Mucosa of gallbladder (tissue), 1 donor: ENCODE measurements around the gene MBD2. TPM values are rescaled to one million over a fixed set of nuclear protein-coding genes. Genes with fewer than 3 reads are reported as not detected.
"Not testable (repeated sequence)": the region's sequence is repeated elsewhere in the genome, so short reads cannot be mapped to it uniquely, and the experiment has no call there.

Experiments
- DNase-seq: peaks from one replicate; pipeline ENCODE4 v3.0.0-alpha.2; 2020; ENCODE audit warnings: low spot score
- total RNA-seq: library from RNA; stranded (reverse); gene quantifications from one replicate; pipeline ENCODE4 v1.2.1, GENCODE V29; 2021
- donor health status: DM: no; HTN: no; CAD: no.

Gene MBD2
- total RNA-seq, 1 donor from 2014 or later: 71.6 TPM

DNA sequence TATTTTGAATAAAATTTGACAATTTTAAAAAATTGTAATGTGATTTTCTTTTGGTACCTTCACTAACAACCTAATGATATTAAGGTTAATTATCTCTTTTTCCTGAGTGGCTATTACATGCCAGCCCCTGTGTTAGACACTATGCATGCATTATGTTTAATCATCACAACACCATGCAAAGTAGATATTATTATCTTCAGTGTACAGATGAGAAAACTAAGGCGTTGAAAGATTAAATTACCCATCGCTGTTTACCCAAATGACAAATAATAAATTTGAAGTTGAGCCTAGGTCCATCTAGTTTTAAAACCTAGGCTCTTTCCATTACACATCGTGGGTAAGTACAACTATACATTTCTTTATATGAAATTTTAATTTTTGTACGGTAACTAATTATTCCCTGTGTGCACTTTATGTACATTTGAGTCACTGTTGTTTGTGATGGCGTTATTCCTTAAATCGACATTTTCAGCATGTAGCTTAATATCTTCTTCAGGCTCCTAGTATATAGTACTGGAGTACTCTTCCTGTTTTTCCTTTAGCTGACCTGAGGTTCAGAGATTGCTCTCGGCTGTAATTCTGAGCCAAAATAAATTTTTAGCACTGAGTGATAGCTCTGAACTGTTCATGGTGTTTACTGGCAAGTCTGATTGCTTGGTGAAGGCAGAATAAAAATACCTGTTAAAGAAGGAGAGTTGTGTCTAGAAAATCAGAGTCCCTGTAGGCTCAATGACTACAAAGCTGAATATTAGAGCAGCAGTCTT, 13.9 kb upstream of the MBD2 start:
- no peak for DNase-seq

DNA sequence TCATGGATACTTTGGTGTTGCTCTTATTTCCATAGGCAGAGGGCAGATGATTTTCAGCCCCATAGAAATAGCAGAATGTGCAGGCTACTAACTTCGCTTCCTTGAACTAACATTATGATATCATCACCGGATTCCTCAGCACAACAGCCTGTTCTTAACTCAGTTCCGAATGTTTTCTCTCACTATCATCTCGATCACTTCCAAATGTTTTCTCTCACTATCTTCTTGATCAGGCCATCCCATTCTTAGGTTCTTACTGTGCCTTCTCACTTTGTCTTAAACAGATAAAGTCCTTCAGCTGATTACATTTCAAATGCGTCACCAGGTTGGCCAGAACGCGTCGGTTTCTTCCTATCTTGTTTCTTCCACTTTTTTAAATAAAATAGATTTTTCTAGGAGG, 11.4 kb upstream of the MBD2 start:
- DNase-seq: no peak

DNA sequence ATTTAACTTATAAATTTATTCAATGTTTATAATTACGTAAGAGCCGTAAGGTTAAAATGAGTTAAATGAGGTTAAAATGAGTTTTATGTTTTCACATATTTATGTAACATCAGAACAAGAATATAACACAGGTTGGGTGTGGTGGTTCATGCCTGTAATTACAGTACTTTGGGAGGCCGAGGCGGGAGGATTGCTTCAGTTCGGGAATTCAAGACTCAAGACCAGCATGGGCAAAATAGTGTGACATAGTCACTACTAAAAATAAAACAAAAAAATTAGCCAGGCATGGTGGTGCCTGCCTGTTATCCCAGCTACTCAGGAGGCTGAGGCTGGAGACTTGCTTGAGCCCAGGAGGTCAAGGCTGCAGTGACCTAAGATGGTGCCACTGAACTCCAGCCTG, 9.3 kb upstream of the MBD2 start:
- DNase-seq: no peak

GRCh38 chr18:54233228-54233625, 8.8 kb upstream of the MBD2 start:
- no peak for DNase-seq

DNA sequence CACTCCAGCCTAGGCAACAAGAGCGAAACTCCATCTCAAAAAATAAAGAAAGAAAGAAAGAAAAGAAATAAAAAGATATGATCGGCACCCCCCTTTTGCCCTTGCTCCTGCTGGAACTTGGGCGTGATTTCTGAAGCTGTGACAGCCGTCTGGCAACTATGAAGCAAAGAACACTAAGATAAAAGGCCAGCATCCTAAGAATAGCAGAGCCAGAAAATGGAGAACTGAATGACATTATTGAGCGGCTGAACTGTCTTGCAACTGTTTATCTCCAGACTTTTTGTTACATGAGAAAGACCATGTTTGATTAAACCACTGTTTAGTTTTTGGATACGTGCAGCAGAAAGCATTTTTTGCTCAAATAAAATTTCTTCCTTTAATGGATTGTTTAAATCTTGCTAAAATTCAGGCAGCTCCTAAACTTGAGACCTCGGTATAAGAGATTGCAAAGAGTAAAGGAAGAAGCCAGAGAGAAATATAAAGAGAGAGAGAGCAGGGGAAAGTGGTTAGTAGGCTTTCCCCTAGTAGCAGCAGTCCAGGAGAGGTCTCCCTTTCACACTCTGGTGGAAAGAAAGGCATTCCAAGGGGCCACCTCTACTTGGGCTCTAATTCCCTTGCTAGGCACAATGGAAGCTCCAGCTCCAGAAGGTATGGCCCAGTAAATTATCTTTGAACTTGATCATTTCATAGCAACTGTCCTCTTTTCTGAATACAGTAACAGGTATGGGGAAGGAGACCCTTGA, 8.2 kb upstream of the MBD2 start:
- DNase-seq: no peak

DNA sequence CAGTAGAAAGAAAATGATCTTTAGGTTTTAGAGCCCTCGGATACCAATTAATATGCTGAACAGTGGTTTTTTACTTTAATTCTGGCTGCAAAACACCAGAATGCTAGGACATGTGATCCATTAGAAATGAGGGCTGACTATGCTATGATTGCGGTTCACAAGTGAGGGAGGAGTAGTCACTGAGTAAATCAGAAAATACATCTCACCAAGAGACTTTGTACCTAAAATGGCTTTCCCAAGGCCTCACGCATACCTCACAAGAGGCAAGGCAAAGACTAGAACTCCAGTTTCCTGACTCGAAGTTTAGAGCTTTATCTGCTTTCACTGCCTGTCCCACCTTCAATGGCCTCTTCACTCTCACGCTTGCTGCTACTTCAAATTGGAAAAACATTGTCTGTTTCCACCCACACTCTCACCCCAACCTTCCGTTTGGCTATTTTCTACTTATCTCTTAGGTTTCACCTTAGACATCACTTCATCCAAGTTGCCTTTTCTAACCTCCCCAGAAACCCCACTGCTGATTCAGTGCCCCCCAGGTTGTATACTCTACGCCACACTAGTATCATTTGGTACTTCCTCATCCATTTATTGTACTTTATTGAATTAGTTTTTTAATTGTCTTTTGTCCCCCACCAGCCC, 5.1 kb upstream of the MBD2 start:
- DNase-seq: no peak

- DNase-seq: no peak
These were observed 3.9 kb upstream of the MBD2 start for GRCh38 chr18:54228364-54228763.

DNA sequence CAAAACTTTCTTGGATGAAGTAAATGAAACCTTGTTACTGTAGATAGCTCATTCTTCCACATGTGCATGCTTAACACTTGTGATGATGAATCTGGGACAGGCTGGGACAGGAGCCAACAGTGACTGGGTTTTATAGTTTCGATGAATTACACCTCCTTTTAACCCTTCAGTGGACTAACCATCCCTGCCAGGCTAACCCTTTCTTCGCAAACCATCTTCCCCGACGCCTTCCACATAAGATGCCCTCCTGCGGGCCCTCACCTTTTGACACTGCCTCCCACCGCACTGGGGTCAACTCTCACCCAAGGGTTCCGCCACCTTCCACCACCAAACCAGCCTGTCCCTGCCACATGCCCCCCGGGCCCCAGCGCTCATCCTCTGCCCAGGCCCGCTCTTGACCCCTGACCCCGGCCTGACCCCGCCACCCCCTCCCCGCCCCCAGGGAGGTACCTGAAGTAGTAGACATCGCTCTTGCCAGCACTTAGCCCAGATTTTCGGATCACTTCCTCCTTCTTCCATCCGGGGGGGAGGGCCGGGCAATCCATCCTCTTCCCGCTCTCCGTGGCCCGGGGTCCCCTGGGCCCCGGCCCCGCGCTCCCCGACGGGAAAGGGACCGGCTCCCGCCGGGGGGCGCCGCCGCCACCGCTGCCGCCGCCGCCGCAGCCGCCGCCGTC, 764 bp downstream of the MBD2 start:
- peak; percentile 69 for DNase-seq

DNA sequence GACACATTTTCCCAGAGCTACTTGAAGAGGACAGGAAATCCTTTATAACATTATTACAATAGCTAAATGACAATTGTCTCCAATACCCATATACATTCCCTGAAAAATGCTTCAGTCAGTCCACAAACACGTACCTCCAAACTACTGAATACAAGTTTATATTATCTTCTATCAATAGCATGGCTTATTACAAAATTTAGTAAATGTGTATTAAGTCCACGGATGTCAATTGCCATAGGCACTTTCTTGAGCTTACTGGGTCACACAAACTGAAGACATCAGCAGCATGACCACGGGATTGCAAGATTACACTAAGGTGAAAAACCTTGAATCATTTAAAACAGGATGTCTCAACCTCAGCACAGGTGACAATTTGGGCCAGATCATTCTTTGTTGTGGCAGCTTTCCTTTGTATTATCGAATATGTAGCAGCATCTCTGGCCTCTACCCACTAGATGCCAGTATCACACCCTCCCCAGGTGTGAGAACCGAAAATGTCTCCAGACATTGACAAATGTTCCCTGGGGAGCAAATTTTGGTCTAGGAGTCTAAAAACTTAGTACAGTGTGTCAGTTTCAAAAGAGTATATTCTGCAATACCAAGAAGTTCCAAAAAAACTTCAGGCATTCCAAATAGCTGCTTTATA, 1.4 kb downstream of the MBD2 start:
- no peak for DNase-seq

DNA sequence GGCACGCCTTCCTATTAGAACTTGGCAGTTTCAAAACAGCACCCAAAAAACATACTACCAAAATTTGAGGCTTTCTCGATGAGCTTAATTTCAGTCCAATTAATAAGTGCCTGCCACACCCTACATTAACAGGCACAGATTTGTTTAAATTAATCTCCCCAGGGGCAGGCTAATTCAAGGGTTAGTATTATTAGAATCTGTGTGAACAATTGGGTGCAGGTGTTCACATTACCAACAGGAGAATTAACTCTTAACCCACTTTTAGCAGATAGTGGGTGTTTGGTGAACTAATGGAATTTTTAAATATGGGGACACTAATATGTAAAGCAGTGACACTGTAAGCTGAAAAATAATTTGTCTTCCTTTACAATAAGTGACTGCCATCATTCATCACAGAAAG, 4.1 kb downstream of the MBD2 start:
- no peak for DNase-seq

DNA sequence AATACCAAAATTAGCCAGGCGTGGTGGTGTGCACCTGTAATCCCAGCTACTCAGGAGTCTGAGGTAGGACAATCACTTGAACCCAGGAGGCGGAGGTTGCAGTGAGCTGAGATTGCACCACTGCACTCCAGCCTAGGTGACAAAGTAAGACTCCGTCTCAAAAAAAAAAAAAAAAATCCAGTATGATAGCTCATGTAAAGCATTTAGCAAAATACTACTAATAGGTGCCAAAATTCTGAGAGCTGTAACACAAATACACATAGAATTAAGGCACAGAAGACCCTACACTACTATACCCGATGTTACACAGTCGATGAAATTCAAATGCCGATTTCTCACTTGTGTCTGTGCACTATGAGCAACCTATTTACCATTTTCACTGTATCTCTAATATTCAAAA, 5.7 kb downstream of the MBD2 start:
- not testable (repeated sequence) for DNase-seq

GRCh38 chr18:54218299-54218698, 6.2 kb downstream of the MBD2 start:
- no peak for DNase-seq

DNA sequence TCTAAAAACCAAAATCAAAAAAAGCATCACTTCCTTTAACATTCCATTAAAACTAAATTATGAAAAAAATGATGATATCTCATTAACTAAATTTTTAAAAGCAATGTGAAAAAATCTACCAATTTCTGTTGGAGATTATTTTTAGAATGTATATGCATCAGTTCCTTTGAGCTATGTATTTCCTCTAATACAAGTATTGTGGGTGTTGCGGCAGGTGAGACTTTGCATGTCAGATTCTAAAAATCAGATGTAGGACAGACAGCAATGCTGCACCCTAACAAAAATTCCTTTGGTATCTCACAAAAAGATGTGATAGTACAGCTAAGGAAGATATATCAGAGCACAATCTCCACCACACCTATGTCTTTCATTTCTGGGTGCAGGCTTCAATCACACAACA, 6.8 kb downstream of the MBD2 start:
- no peak for DNase-seq

DNA sequence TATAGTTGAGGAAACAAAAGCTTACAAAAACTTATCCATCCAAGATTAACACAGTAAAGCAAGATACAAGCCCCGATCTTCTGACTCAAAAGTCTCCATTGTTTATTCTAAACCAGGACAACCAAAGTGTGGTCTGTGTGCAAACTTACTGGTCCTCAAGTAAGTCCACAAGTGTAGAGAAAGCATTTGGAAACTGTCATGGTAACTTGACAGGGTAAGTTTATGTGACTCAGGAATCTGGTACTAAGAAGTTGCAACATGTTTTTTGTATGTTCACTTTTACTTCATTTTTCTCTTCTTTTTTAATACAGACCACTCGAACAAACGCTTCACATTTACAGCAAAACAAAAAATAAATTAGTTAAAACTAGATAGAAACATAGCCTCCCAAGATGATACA, 9.4 kb downstream of the MBD2 start:
- DNase-seq: no peak

DNA sequence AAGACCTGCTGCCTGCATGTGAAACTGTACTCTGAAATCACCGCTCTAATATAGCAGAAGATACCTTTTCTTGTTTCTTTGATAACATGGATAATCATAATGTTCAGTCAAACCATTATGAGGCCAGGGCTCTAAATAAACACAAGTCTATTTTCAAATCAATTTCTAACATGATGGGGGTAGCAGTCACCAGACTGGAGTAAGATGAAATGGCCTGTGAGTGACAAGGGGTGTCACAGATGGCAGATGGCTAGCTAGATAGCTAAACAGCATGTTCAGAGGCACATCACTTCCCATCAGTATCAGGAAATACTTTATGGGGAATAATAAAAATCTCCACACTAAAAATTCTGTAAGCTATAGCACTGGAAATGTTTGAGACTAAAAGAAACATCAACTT, 14.0 kb downstream of the MBD2 start:
- no peak for DNase-seq

GRCh38 chr18:54209471-54210180, 14.8 kb downstream of the MBD2 start:
- DNase-seq: no peak

- DNase-seq: no peak
These were observed 18.0 kb downstream of the MBD2 start for GRCh38 chr18:54206447-54206846.

DNA sequence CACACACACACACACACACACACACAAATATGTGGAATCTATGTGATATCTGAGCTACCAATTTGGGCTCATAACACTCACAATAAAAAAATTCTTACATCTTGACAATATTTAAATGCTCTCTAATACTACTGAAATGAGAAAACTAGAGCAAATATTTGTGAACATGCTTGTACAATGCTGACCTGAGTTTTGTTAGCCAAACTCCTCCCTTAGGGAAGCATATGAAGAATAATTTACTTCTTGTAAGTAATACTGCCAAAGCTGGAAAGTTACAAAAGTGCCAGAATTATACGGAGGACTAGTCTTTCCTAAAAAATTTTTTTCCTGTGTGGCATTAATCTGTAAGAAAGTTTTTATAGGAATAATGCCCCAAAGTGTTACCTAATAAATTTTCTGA, 18.5 kb downstream of the MBD2 start:
- DNase-seq: no peak

- not testable (repeated sequence) for DNase-seq
These were observed 19.0 kb downstream of the MBD2 start for GRCh38 chr18:54205448-54205847.

DNA sequence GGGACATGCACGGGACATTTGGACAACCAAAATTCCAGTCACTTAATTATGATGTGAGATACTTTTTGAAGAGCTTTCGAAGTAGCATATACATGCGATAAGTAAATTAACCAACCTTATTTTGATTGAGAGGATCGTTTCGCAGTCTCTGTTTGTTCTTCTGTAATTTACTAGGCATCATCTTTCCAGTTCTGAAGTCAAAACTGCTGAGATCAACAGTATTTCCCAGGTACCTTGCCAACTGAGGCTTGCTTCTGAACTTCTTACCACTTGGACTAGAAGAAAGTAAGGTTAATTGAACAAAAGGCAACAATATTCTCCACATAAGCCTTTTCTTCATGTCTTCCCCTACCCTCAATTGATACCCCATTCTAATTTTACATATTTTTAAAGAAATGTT, 19.6 kb downstream of the MBD2 start:
- DNase-seq: no peak

- no peak for DNase-seq
These were observed 20.6 kb downstream of the MBD2 start for GRCh38 chr18:54203914-54204313.
